Spinal cord (tissue), 10 donors: ENCODE results near the gene CENPX. TPM values are rescaled to one million over a fixed set of nuclear protein-coding genes. Genes with fewer than 3 reads are reported as not detected.

Source experiments
- DNase-seq, 6 donors: peaks; one replicate each; pipeline versions ENCODE4 v3.0.0 to v3.0.0-alpha.2; 2013 to 2015; ENCODE audit warnings: low spot score in 6 of 6, low read depth in 4 of 6
- H3K27ac ChIP-seq: one replicate; pipeline ENCODE4 v1.5.1; 2013; ENCODE audit warnings: low read depth, low read length, control low read depth
- H3K27me3 ChIP-seq: one replicate; pipeline ENCODE4 v1.6.1; 2013; ENCODE audit warnings: low read length; ENCODE audit not compliant: control insufficient read depth, insufficient read depth
- H3K36me3 ChIP-seq: one replicate; pipeline ENCODE4 v1.6.1; 2013; ENCODE audit warnings: low read length; ENCODE audit not compliant: control insufficient read depth, insufficient read depth
- H3K4me1 ChIP-seq: one replicate; pipeline ENCODE4 v1.6.1; 2013; ENCODE audit warnings: low read length; ENCODE audit not compliant: control insufficient read depth, insufficient read depth
- H3K4me3 ChIP-seq: one replicate; pipeline ENCODE4 v1.5.1; 2013; ENCODE audit warnings: low read depth, low read length, control low read depth
- H3K9me3 ChIP-seq: one replicate; pipeline ENCODE4 v1.6.1; 2013; ENCODE audit warnings: low read length; ENCODE audit not compliant: control insufficient read depth, insufficient read depth
- WGBS: methylation state at CpG from one replicate; pipeline ENCODE4 v1.1.5; 2013; ENCODE audit warnings: missing lambda C conversion rate; ENCODE audit not compliant: insufficient coverage; 5-methylcytosine and 5-hydroxymethylcytosine counted together
- polyA plus RNA-seq, 2 donors: library from polyadenylated mRNA; unstranded; fragments of 120-200 nt; gene quantifications; one replicate each; pipeline ENCODE4 v1.2.1, GENCODE V29; 2013; ENCODE audit not compliant: insufficient read length in 2 of 2
- total RNA-seq, 2 donors: library from RNA; depleted of rRNA in 1 of 2; stranded (reverse); fragments of 120-200 nt in 1 of 2; fragments of >200 nt in 1 of 2; gene quantifications; one replicate each; pipeline versions ENCODE4 v1.2.3 to v1.2.4, GENCODE V29; 2013 to 2014
- donor health status: healthy.

CENPX gene
- total and polyA plus RNA-seq, 4 donors = 37.0 to 71.9 (median 63.3) TPM

DNA sequence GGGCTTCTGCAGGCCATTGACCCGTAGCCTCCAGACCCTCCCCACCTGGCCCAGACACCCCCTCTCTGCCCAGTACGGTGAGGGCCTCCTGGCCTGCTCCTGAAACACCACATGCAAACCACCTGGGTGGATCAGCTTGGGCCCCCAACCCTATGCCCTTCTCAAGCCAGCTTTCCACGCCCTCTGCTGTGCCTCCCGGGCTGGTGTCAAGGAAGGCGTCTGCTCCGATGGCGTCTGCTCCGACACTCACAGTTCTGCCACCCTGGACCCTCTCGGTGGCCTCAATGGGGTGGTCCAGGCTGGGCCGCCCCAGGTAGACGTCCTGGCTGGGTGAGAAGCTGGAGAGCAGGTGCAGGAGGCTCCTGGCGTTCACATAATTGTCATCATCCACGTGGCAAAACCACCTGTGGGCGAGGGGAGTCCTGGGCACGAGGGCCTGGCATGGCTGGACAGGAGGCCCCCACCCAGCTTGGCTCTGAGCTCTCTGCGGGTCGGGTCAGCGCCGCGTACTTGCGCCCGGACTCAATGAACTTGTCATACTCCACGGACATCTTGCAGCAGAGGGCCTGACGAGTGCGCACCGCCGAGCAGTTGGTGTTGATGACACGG, 27.6 kb upstream of the CENPX start:
- WGBS = 88% methylated on average over 28 of the region's 28 CpGs
- no peak overlapping the region for H3K27ac ChIP-seq
- H3K36me3 ChIP-seq = peaks cover 71% of the 10 kb centered on the region
- H3K27me3 ChIP-seq = no peaks in the 10 kb centered on the region
- no peaks in the 10 kb centered on the region for H3K9me3 ChIP-seq
- peak overlapping the region; percentile 51 for H3K4me3 ChIP-seq
- no peak for DNase-seq
- H3K4me1 ChIP-seq = peaks cover 42% of the 10 kb centered on the region

DNA sequence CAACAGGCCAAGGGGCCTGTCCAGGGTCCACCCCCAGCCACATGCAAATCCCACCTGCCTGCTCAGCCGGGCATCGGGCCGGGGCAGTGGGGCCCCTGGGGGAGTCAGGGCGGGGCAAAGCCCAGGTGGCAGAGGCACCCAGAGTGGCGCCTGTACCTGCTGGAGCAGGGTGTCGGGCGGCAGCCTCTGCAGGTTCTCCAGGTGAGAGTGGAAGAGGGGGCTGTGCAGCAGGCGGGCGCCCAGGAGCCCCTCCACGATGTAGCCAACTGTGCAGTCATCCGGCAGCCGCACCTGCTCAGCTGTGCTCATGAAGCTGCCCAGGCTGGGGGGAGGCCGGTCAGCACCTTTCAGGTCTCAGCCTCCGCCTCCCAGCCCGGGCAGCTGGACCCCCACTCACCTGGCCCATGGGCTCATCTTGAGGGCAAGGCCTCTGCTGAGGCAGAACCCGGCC, 26.9 kb upstream of the CENPX start:
- 98% methylated on average over 14 of the region's 16 CpGs for WGBS
- H3K4me3 ChIP-seq = no peak overlapping the region
- H3K9me3 ChIP-seq = no peaks in the 10 kb centered on the region
- H3K36me3 ChIP-seq = peaks cover 64% of the 10 kb centered on the region
- H3K27me3 ChIP-seq = no peaks in the 10 kb centered on the region
- peaks cover 39% of the 10 kb centered on the region for H3K4me1 ChIP-seq
- no peak overlapping the region for H3K27ac ChIP-seq
- DNase-seq = no peak

DNA sequence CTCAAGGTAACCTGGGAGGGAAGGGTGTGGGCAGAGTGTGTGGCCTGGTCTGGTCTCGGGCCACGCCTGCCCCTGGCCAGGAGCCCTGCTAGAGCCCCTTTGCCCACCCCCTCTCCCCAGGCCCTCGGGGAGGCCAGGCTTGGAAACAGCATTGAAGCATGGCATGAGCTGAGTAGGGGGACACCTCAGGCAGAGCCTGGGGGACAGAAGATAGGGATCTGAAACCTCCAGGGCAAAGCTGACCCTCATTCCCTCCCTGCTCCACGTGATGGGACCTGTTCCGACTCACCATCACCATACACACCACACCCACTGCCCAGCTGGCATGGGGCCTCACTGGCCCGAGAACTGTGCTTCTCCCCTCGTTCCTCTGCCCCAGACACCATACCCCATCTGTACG, 26.4 kb upstream of the CENPX start:
- Histone ChIP-seq H3K4me3 (no peak overlapping the region), H3K36me3 (peaks cover 60% of the 10 kb centered on the region), H3K27ac (no peak overlapping the region), H3K4me1 (peaks cover 37% of the 10 kb centered on the region), H3K9me3 (no peaks in the 10 kb centered on the region), H3K27me3 (no peaks in the 10 kb centered on the region)
- 94% methylated on average over 5 of the region's 8 CpGs for WGBS
- no peak for DNase-seq

DNA sequence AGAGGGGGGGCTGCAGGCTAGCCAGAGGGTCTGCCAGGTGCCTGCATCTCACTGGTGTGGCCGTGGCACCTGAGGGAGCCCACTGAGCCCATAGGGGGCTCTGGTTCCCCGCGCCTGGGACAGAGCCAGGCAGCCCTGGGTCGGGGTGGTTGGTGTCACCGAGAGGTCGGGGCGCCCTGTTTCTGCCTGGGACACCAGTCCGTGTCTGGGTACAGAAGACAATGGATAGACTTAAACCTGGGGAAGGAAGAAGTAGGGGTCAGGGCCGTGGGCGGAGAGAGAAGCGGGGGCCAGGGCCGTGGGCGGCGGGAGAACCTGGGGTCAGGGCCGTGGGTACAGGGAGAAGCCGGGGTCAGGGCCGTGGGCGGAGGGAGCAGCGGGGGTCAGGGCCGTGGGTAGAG, 25.9 kb upstream of the CENPX start:
- Histone ChIP-seq H3K9me3 (no peaks in the 10 kb centered on the region), H3K4me1 (peaks cover 32% of the 10 kb centered on the region), H3K4me3 (no peak overlapping the region), H3K27me3 (no peaks in the 10 kb centered on the region), H3K36me3 (peaks cover 54% of the 10 kb centered on the region), H3K27ac (no peak overlapping the region)
- 88% methylated on average over 20 of the region's 20 CpGs for WGBS
- no peak for DNase-seq

DNA sequence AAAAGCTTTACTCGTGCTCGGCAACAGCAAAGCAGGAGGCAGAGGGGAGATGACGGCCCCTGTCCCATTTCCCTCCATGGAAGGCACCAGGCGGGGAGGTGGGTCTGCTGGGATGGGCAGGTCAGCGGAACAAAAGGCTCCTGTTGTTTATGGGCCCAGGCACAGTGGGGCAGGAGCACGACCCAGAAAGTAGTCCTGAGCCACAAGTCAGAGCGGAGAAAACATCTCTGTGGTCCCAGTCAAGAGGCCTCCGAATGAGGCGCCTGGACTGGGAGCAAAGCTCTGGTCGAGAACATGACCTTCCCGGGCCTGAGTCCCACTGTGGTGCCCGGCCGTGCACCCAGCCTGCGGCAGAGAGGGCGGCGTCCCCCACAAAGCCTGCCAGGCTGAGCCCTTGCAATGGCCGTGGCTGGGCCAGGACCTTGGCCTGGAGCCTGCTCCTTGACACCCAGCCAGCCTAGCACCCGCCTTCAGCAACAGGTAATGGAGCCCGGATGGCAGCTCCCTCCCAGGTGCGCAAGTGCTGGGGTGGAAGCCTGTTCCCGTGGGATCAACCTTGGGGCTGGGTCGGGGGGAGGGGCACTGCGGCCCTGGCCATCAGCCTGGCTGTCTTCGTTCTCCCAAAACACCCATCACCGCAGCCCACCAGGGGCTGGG, 25.4 kb upstream of the CENPX start:
- H3K27ac ChIP-seq = no peak overlapping the region
- peaks cover 27% of the 10 kb centered on the region for H3K4me1 ChIP-seq
- 76% methylated on average over 25 of the region's 25 CpGs for WGBS
- no peak overlapping the region for H3K4me3 ChIP-seq
- H3K9me3 ChIP-seq = no peaks in the 10 kb centered on the region
- peaks cover 49% of the 10 kb centered on the region for H3K36me3 ChIP-seq
- DNase-seq = no peak
- H3K27me3 ChIP-seq = no peaks in the 10 kb centered on the region

DNA sequence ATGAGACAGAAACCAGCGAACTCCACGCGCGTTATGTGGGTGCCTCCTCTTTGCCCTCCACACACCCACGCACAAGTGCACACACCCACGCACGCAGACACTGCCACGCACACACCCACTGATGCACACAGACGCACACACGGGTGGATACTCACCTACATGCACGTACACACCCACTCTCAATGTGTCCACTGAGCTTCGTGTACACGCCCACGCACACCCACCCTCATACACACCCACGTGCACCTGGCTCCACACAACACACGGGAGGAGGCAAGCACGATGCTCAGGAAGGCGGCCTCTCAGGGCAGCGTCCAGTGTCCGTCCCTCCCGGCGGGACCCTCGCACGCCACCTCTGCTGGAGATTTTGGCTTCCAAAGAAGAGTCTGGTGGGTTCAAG, 24.7 kb upstream of the CENPX start:
- Histone ChIP-seq H3K36me3 (peaks cover 48% of the 10 kb centered on the region), H3K4me1 (peaks cover 20% of the 10 kb centered on the region), H3K9me3 (no peaks in the 10 kb centered on the region), H3K4me3 (no peak overlapping the region), H3K27ac (no peak overlapping the region), H3K27me3 (no peaks in the 10 kb centered on the region)
- 95% methylated on average over 24 of the region's 24 CpGs for WGBS
- DNase-seq = no peak

DNA sequence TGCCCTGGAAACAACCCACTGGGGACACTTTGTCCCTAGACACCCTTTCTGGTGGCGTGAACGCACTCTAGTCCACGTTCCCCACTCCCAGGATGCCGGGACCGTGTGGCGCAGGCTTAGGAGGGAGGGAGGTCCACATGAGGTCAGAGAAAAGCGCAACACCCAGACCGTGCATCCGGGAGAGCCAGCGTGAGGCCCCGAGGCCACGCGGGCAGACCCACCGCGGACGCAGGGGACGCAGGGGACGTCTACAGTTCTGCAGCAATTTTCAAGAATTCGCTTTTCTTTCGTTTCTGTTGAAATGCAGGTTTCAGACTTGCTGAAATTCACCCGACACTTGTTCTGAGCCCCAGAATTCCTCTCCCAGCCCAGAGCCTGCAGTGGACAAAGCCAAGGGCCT, 24.2 kb upstream of the CENPX start:
- Histone ChIP-seq H3K27ac (no peak overlapping the region), H3K4me3 (no peak overlapping the region), H3K4me1 (peaks cover 17% of the 10 kb centered on the region), H3K27me3 (no peaks in the 10 kb centered on the region), H3K9me3 (no peaks in the 10 kb centered on the region), H3K36me3 (peaks cover 48% of the 10 kb centered on the region)
- no peak for DNase-seq
- 92% methylated on average over 17 of the region's 21 CpGs for WGBS

DNA sequence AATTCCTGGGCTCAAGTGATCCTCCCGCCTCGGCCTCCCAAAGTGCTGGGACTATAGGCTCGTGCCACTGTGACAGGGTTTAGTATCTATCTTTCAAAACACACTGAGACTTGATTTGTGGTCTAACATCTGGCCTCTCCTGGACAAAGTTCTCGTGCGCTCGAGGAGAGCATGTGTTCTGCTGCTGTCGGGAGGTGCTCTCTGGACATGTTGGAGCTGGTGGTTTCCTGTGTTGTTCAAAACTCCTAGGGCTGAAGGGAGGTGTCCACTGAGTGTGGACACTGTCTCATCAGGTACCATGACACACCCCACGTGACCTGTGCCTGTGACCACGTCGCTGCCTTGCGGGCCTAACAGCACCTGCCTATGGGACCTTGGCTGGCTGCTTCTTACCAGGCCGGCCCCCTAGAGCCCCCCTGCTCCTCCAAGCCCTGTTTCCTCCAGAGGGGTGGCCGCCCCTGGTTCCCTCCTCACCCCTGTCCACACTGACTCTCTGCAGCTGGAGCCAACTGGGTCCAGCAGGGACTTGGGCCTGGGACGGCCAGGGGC, 23.3 kb upstream of the CENPX start:
- Histone ChIP-seq H3K4me1 (peaks cover 16% of the 10 kb centered on the region), H3K27ac (no peak overlapping the region), H3K36me3 (peaks cover 48% of the 10 kb centered on the region), H3K9me3 (no peaks in the 10 kb centered on the region), H3K4me3 (no peak overlapping the region), H3K27me3 (no peaks in the 10 kb centered on the region)
- 87% methylated on average over 12 of the region's 14 CpGs for WGBS
- no peak for DNase-seq

DNA sequence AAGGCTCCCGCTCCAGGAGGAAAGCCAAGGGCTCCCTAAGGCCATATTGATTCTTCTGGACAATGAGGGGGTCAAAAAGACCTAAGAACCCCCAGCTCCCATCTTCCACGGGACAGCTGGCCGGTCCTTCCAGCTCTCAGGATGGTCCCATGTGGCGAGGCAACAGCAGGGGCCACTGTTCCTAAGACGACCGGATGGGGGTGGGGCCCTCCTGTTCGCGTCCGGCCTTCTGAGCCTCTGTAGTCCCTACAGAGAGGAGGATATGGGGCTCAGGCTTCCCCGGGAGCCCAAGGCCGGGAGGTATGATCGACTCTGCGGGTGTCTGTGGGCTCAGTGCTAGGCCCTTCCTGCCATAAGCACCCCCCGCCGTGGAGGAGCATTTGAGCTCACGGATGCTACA, 20.8 kb upstream of the CENPX start:
- Histone ChIP-seq H3K4me1 (no peaks in the 10 kb centered on the region), H3K36me3 (peaks cover 24% of the 10 kb centered on the region), H3K27me3 (no peaks in the 10 kb centered on the region), H3K4me3 (no peak overlapping the region), H3K9me3 (no peaks in the 10 kb centered on the region), H3K27ac (no peak overlapping the region)
- 45% methylated on average over 15 of the region's 16 CpGs for WGBS
- no peak for DNase-seq

DNA sequence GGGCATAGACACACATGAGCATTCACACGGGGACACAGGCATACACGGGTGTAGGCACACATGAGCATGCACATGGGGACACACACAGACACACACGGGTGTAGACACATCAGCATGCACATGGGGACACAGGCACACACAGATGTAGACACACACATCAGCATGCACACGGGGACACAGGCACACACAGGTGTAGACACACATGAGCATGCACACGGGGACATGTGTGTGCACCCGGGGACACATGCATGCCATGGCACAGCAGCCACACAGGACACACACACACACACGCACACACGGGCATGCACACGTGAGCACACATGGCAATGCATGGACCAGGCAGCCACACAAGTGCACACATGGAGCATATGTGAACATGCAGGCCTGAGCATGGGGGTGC, 20.0 kb upstream of the CENPX start:
- no peak for DNase-seq
- no peak overlapping the region for H3K4me3 ChIP-seq
- 92% methylated on average over 9 of the region's 9 CpGs for WGBS
- H3K27me3 ChIP-seq = no peaks in the 10 kb centered on the region
- H3K27ac ChIP-seq = no peak overlapping the region
- peaks cover 8% of the 10 kb centered on the region for H3K4me1 ChIP-seq
- peaks cover 15% of the 10 kb centered on the region for H3K36me3 ChIP-seq
- no peaks in the 10 kb centered on the region for H3K9me3 ChIP-seq
